Activated CD4-positive, alpha-beta T cell treated with anti-CD3 and anti-CD28 coated beads, Interleukin-2, Interleukin-6, amounts not matched to agents 100 ng/mL and 50 ng/mL, durations not matched to agents 16 hours and 8 hours (primary cell): ENCODE data around the gene GPRIN1.
"Not testable (repeated sequence)": the region's sequence is repeated elsewhere in the genome, so short reads cannot be mapped to it uniquely, and the experiment has no call there.

ENCODE experiments used
- DNase-seq: peaks from one replicate; pipeline ENCODE4 v3.0.0-alpha.2; 2020

Gene GPRIN1

GRCh38 chr5:176596069-176596644 lies 13.8 kb downstream of the GPRIN1 start:
- DNase-seq, result no peak

- DNase-seq, result no peak
Measured at GRCh38 chr5:176595386-176595943, 14.5 kb downstream of the GPRIN1 start.

- no peak for DNase-seq
Measured at GRCh38 chr5:176594554-176594953, 15.4 kb downstream of the GPRIN1 start.

GRCh38 chr5:176593273-176593869 lies 16.6 kb downstream of the GPRIN1 start:
- no peak for DNase-seq

- no peak for DNase-seq
Measured at GRCh38 chr5:176592573-176592972, 17.4 kb downstream of the GPRIN1 start.

DNA sequence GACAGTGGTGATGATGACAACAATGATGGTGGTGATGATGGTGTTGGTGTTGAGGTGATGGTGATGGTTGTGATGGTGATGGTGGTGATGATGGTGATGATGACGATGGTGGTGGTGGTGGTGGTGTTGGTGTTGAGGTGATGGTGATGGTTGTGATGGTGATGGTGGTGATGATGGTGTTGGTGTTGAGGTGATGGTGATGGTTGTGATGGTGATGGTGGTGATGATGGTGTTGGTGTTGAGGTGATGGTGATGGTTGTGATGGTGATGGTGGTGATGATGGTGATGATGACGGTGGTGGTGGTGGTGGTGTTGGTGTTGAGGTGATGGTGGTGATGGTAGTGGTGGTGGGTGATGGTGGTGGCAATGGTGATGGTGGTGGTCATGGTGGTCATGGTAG lies 18.3 kb downstream of the GPRIN1 start:
- DNase-seq, result not testable (repeated sequence)

DNA sequence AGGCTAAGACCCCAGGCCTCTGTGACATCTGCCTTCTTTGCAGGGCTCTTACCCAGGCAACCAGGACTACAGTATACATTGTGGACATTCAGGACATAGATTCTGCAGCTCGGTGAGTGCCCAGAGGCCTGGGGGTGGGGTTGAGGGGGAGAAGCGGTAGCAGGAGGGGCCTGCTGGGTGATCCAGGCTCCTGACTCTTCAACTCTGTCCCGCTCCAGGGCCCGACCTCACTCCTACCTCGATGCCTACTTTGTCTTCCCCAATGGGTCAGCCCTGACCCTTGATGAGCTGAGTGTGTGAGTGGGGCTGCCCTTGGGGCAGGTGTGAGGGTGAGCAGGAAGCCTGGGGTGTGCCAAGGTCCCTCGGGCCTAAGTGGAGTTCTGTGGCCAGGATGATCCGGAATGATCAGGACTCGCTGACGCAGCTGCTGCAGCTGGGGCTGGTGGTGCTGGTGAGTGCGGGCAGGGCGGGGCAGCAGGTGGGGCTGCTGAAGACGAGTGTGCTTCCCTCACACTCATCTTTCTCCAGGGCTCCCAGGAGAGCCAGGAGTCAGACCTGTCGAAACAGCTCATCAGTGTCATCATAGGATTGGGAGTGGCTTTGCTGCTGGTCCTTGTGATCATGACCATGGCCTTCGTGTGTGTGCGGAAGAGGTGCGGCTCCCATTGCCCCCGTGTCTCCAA lies 19.8 kb downstream of the GPRIN1 start:
- DNase-seq, result no peak

DNA sequence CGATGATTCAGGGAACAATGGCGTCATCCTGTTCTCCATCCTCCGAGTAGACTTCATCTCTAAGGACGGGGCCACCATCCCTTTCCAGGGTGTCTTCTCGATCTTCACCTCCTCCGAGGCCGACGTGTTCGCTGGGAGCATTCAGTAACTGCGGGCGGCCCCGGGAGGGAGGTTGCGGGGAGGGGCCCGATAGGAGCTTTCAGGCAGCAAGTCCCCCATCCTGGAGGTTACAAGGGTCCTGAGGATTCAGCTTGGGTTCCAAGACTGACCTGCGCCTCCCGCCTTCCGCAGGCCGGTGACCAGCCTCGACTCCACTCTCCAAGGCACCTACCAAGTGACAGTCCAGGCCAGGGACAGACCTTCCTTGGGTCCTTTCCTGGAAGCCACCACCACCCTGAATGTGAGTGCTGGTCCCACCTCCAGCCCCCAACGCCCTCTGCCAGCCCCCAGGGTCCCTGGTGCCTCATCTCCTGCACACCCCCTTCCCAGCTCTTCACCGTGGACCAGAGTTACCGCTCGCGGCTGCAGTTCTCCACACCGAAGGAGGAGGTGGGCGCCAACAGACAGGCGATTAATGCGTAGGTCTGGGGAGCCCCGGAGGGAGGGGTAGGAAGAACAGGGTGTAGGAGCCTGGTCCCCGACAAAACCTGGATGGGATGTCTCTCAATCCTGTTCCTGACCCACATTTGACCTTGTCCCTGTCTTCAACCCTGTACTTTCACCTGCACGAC lies 20.8 kb downstream of the GPRIN1 start:
- DNase-seq, result no peak

DNA sequence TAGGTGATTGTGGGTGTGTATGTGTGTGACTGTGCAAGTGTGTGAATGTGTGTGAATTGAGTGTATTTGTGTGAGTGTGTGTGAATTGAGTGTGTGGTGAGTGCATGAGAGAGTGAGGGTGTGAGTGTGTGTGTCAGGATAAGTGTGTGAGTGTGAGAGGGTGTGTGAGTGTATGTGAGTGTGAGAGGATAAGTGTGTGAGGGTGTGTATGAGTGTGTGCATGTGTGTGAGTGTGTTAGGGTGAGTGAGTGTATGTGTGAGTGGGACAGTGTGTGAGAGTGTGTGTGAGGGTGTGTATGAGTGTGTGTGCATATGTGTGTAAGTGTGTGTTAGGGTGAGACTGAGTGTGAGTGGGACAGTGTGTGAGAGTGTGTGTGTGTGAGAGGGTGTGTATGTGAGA lies 21.7 kb downstream of the GPRIN1 start:
- no peak for DNase-seq

GRCh38 chr5:176587398-176587797 lies 22.6 kb downstream of the GPRIN1 start:
- DNase-seq, result no peak

DNA sequence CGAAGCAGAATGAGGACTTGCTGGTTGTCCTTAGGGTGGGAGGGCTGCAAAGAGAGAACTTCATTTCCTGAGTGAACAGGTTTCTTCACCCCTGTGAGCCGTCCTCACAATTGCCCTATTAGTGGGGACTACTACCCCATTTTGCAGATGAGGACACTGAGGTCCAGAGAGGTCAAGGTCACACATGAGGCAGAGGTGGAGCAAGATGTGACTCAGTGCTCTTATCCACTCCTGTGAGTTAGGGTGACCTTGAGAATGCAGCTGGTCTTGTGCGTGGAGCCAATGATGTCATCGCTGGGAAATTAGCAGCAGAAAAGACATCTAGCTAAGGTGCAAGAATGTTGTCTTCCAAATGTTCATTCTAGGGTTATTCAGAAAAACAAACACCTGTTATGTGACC lies 26.9 kb downstream of the GPRIN1 start:
- no peak for DNase-seq

DNA sequence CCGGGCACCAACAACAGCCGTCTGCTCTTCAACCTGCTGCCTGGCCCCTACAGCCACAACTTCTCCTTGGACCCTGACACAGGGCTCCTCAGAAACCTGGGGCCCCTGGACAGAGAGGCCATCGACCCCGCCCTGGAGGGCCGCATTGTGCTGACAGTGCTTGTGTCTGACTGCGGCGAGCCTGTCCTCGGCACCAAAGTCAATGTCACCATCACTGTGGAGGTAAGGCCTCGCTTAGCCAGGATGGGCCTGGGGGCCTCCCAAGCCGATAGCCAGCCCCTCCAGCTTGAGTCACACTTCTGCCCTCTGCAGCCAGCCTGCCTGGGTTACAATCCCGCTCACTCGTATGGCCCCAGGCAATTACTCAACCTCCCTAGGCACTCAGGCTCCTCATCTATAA lies 28.6 kb downstream of the GPRIN1 start:
- no peak for DNase-seq

GRCh38 chr5:176579323-176579722 lies 30.6 kb downstream of the GPRIN1 start:
- no peak for DNase-seq

- DNase-seq, result peak; percentile 36
Measured at GRCh38 chr5:176578391-176578808, 31.6 kb downstream of the GPRIN1 start.

- no peak for DNase-seq
Measured at GRCh38 chr5:176577312-176578176, 32.4 kb downstream of the GPRIN1 start.

- no peak for DNase-seq
Measured at GRCh38 chr5:176575488-176576422, 34.2 kb downstream of the GPRIN1 start.

DNA sequence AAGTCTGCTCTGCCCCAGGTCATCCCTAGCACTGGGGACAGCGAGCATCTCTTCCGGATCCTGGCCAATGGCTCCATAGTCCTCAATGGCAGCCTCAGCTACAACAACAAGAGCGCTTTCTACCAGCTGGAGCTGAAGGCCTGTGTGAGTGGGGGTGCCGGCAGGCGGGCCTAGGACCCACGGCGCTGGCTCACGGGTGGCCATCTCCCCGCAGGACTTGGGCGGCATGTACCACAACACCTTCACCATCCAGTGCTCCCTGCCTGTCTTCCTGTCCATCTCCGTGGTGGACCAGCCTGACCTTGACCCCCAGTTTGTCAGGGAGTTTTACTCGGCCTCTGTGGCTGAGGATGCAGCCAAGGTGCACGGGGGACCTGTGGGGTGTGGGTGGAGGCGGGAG lies 34.9 kb downstream of the GPRIN1 start:
- no peak for DNase-seq

DNA sequence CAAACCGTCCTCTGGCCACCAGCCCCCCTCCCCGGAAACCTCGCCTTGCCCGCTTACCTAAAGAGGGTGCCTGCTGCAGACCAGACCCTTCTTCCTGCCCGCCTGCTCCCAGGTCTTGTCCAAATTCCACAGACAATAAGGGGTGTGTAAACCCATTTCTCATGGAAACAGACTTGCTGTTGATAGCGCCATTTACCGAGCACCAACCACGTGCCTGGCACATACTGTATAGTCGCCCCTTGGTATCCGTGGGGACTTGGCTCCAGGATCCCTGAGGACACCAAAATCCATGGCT lies 35.7 kb downstream of the GPRIN1 start:
- no peak for DNase-seq

DNA sequence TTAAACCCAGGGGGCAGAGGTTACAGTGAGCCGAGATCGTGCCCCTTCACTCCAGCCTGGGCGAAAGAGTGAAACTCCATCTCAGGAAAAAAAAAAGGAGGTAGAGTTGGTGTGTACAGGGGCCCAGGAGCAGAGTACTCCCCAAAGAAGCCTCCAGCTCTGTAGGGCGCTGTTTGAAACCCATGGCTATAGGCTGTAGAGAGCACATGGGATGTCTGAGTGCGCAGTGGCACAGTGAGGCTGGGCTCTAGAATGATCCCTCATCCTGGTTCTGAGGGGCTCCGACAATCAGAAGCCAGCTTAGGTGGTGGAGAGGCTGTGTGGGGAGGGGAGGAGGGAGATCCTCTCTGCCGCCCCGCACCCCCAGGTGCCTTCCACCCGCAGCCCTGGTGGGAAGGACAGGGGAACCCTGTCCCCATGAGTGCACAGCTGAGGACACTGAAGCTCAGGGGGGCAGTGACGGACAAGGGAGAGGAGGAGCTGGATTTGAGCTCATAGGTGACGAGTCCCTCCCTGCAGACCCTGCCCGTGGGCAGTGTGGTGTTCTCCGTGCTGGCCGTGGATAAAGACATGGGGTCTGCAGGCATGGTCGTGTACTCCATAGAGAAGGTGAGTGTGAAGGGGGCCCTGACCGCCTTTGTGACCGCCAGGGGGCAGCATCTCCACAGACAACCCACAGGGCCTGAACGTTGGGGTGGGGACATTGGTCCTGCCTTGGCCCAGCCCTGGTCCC lies 36.2 kb downstream of the GPRIN1 start:
- DNase-seq, result peak; percentile 82

DNA sequence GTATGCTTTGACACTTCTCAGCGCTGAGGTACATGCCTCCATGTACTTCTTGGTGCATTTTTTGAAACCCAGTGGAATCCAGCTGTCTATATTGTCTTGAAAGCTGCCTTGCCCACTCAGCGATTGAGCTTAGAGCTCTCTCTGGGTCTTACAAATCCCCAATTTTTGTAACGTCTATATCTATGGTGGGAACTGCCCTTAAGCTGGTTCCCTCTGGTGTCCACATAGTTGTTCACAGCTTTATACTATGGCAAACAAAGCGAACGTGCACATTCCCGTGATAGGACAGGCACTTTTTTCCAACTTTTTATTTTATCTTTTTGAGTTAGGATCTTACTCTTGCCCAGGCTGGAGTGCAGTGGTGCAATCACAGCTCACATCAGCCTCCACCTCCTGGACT lies 39.9 kb downstream of the GPRIN1 start:
- no peak for DNase-seq

DNA sequence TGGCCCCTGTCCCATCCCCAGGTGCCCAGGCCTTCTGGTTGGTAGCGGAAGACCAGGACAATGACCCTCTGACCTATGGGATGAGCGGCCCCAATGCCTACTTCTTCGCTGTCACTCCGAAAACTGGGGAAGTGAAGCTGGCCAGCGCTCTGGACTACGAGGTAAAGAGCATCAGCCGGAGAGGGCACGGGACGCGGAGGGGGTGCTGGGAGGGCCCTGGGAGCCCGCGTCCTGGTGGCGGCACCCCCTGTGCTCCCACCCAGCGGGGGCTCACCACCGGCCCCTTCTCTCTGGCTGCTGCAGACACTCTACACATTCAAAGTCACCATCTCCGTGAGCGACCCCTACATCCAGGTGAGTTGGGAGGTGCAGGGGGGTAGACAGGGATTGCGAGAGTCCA lies 41.3 kb downstream of the GPRIN1 start:
- DNase-seq, result no peak
